CD14-positive monocyte (primary cell): Measurements from ENCODE around the gene WFDC1. TPM values are rescaled to one million over a fixed set of nuclear protein-coding genes. Genes with fewer than 3 reads are reported as not detected.
A peak's percentile ranks its signal among the peaks of the same experiment; 100 is the strongest.

Source experiments
- DNase-seq, 3 donors: peaks; one replicate each; pipeline ENCODE4 v3.0.0-alpha.2; 2011 to 2022
- H2AFZ ChIP-seq: 2 replicates; pipeline ENCODE4 v1.6.0; 2012; ENCODE audit warnings: mild to moderate bottlenecking, low read depth, low read length, inconsistent platforms; ENCODE audit not compliant: insufficient read depth, poor library complexity, severe bottlenecking
- H3K27ac ChIP-seq, 2 donors: 1 replicate in 1 of 2; 2 replicates in 1 of 2; pipeline ENCODE4 v1.5.1; 2012 to 2013; ENCODE audit warnings: low read length in 2 of 2, control low read depth in 1 of 2, inconsistent platforms in 1 of 2, low read depth in 1 of 2, mild to moderate bottlenecking in 1 of 2
- H3K27me3 ChIP-seq, 2 donors: one replicate each; pipeline versions ENCODE4 v1.6.0 to v1.6.1; 2011 to 2013; ENCODE audit warnings: low read length in 2 of 2; ENCODE audit not compliant: control insufficient read depth in 2 of 2, insufficient read depth in 2 of 2
- H3K36me3 ChIP-seq, 2 donors: replicated peaks in 1 of 2; 1 replicate in 1 of 2; 2 replicates in 1 of 2; pipeline versions ENCODE4 v1.5.1 to v1.6.1; 2012 to 2013; ENCODE audit warnings: low read length in 2 of 2, control low read depth in 1 of 2, inconsistent platforms in 1 of 2, mild to moderate bottlenecking in 1 of 2; ENCODE audit not compliant: insufficient read depth in 2 of 2, control insufficient read depth in 1 of 2
- H3K4me1 ChIP-seq, 2 donors: 1 replicate in 1 of 2; 2 replicates in 1 of 2; pipeline versions ENCODE4 v1.5.1 to v1.6.1; 2012 to 2013; ENCODE audit warnings: low read length in 2 of 2, control low read depth in 1 of 2, inconsistent platforms in 1 of 2, mild to moderate bottlenecking in 1 of 2, moderate library complexity in 1 of 2; ENCODE audit not compliant: insufficient read depth in 2 of 2, control insufficient read depth in 1 of 2
- H3K4me2 ChIP-seq: replicated peaks from 2 replicates; pipeline ENCODE3; 2012; ENCODE audit warnings: low read length, moderate library complexity, mild to moderate bottlenecking; ENCODE audit not compliant: poor library complexity, severe bottlenecking; ENCODE audit errors: extremely low read depth
- H3K4me3 ChIP-seq, 3 experiments: fragments of 200-600 bp in 1 of 3; sonication (generic) in 1 of 3; replicated peaks in 1 of 3; 1 replicate in 2 of 3; 2 replicates in 1 of 3; pipeline ENCODE4 v1.5.1; 2011 to 2013; ENCODE audit warnings: low read length in 3 of 3, mild to moderate bottlenecking in 3 of 3, control low read depth in 2 of 3, low read depth in 2 of 3, inconsistent platforms in 1 of 3, moderate library complexity in 1 of 3
- H3K79me2 ChIP-seq: 2 replicates; pipeline ENCODE4 v1.6.0; 2012; ENCODE audit warnings: mild to moderate bottlenecking, control low read depth, inconsistent platforms, low read length, moderate library complexity; ENCODE audit not compliant: insufficient read depth
- H3K9ac ChIP-seq: 2 replicates; pipeline ENCODE4 v1.6.0; 2017; ENCODE audit warnings: low read length, mild to moderate bottlenecking; ENCODE audit not compliant: insufficient read depth, poor library complexity, severe bottlenecking
- H3K9me3 ChIP-seq, 2 donors: replicated peaks in 1 of 2; 1 replicate in 1 of 2; 2 replicates in 1 of 2; pipeline versions ENCODE4 v1.5.1 to v1.6.1; 2012 to 2013; ENCODE audit warnings: low read length in 2 of 2, control low read depth in 1 of 2; ENCODE audit not compliant: control insufficient read depth in 1 of 2, insufficient read depth in 1 of 2
- H4K20me1 ChIP-seq: 2 replicates; pipeline ENCODE4 v1.6.0; 2012; ENCODE audit warnings: mild to moderate bottlenecking, low read length, control low read depth, moderate library complexity; ENCODE audit not compliant: insufficient read depth
- H3K27ac Mint-ChIP-seq, 7 donors: one replicate each; pipeline ENCODE4 v1.8.0; 2020; ENCODE audit warnings: mild to moderate bottlenecking in 7 of 7, mixed read lengths in 7 of 7, moderate library complexity in 6 of 7, inconsistent platforms in 2 of 7
- H3K27me3 Mint-ChIP-seq, 3 donors: one replicate each; pipeline ENCODE4 v1.8.0; 2021 to 2022; ENCODE audit warnings: low read depth in 3 of 3, mild to moderate bottlenecking in 3 of 3, mixed read lengths in 3 of 3, moderate library complexity in 3 of 3, inconsistent platforms in 1 of 3
- H3K36me3 Mint-ChIP-seq, 2 donors: one replicate each; pipeline ENCODE4 v1.8.0; 2020; ENCODE audit warnings: mixed read lengths in 2 of 2, inconsistent platforms in 1 of 2, mild to moderate bottlenecking in 1 of 2
- H3K4me1 Mint-ChIP-seq: one replicate; pipeline ENCODE4 v1.8.0; 2020; ENCODE audit warnings: mild to moderate bottlenecking, mixed read lengths
- H3K4me3 Mint-ChIP-seq, 2 donors: one replicate each; pipeline ENCODE4 v1.8.0; 2020; ENCODE audit warnings: mild to moderate bottlenecking in 2 of 2, mixed read lengths in 2 of 2, moderate library complexity in 1 of 2
- H3K9me3 Mint-ChIP-seq, 7 donors: one replicate each; pipeline ENCODE4 v1.8.0; 2020 to 2022; ENCODE audit warnings: mixed read lengths in 7 of 7, mild to moderate bottlenecking in 6 of 7, moderate library complexity in 6 of 7, inconsistent platforms in 2 of 7
- WGBS: methylation state at CpG from one replicate; pipeline ENCODE4 v1.1.5; 2013; ENCODE audit warnings: missing lambda C conversion rate; ENCODE audit not compliant: insufficient coverage; 5-methylcytosine and 5-hydroxymethylcytosine counted together
- intact Hi-C, 2 donors: fragments of 100-400 bp; cut with micrococcal nuclease; formaldehyde crosslinking; loops; one replicate each; pipeline versions ENCODE4 v1.15.0 to v1.15.1; 2023
- polyA plus RNA-seq, 3 donors: library from polyadenylated mRNA; depleted of rRNA in 1 of 3; unstranded in 2 of 3; stranded (reverse) in 1 of 3; fragments of 300-500 nt in 2 of 3; fragments of >200 nt in 1 of 3; fragmentation: Illumina TruSeq in 2 of 3; gene quantifications; 1 replicate in 2 of 3; 2 replicates in 1 of 3; pipeline ENCODE4 v1.2.3, GENCODE V29; 2012 to 2021
- TF ChIP-seq, protein P1 (sequence below): fragments of 200-600 bp; IDR thresholded peaks from one replicate; pipeline ENCODE4 v1.8.0; 2022; ENCODE audit warnings: antibody characterized with exemption, mild to moderate bottlenecking

Gene WFDC1
- polyA plus RNA-seq, 3 donors = not detected

DNA sequence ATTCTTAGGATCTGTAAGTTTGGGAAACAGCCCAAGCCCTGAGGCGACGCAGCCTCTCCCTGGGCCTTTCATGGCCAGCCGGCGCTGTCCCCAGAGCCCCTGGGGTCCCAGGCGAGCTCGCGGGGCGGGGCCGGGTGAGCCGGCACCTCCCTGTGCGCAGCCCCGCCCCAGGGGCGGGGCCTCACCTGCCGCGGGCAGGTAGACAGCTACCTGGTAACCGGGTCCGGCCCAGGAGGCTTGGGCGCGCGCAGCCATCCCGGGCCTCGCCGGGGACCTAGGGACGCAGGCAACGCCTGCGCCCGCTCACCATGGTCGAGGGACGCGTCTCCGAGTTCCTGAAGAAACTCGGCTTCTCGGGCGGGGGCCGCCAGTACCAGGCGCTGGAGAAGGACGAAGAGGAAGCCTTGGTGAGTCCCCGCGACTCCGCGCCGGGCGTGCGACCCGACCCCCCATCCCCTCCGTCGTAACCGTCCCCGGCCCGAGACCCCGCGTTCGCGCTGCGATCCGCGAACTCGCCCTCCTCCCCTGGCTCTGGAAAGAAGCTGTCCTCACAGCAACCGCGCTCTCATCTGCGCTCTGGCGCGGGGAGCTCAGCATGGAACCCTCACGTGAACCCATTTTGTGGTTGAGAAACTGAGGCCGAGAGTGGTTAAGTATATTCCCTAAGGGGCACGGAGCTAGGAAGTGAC lies 73.8 kb downstream of the WFDC1 start, which contains the start of gene ATP2C2:
TSS of gene ATP2C2 (plus strand) at position 231 of the 689 bp plus-strand sequence. CDS start at position 309, 78 bp downstream.
- no peak for DNase-seq
- Histone ChIP-seq H3K9ac (no peak within 1 kb of the TSS), H3K27me3 (peaks cover 26 to 54% of the 10 kb centered on the region in 2 donors), H3K4me1 (peaks cover 9 to 15% of the 10 kb centered on the region in 2 donors), H2AFZ (no peak within 1 kb of the TSS), H3K4me2 (no peak within 1 kb of the TSS), H3K27ac (no peak within 1 kb of the TSS), H4K20me1 (no peaks in the 10 kb centered on the region), H3K36me3 (no peaks in the 10 kb centered on the region), H3K4me3 (no peak within 1 kb of the TSS), H3K79me2 (no peaks in the 10 kb centered on the region), H3K9me3 (peaks cover 0 to 21% of the 10 kb centered on the region in 2 donors)
- Mint-ChIP-seq H3K36me3 (peaks cover 0 to 4% of the 10 kb centered on the region in 2 donors), H3K27me3 (peaks cover 55 to 71% (median 69%) of the 10 kb centered on the region in 3 donors), H3K4me1 (peaks cover 13% of the 10 kb centered on the region), H3K4me3 (peak within 1 kb of the TSS; percentile 31 to 86), H3K27ac (no peak within 1 kb of the TSS), H3K9me3 (peaks cover 0 to 12% (median 3%) of the 10 kb centered on the region in 7 donors)
- intact Hi-C loops = no loop called here
- TF ChIP-seq, protein P1, sequence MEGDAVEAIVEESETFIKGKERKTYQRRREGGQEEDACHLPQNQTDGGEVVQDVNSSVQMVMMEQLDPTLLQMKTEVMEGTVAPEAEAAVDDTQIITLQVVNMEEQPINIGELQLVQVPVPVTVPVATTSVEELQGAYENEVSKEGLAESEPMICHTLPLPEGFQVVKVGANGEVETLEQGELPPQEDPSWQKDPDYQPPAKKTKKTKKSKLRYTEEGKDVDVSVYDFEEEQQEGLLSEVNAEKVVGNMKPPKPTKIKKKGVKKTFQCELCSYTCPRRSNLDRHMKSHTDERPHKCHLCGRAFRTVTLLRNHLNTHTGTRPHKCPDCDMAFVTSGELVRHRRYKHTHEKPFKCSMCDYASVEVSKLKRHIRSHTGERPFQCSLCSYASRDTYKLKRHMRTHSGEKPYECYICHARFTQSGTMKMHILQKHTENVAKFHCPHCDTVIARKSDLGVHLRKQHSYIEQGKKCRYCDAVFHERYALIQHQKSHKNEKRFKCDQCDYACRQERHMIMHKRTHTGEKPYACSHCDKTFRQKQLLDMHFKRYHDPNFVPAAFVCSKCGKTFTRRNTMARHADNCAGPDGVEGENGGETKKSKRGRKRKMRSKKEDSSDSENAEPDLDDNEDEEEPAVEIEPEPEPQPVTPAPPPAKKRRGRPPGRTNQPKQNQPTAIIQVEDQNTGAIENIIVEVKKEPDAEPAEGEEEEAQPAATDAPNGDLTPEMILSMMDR = no peak
- 3% methylated on average over 65 of the region's 66 CpGs for WGBS

DNA sequence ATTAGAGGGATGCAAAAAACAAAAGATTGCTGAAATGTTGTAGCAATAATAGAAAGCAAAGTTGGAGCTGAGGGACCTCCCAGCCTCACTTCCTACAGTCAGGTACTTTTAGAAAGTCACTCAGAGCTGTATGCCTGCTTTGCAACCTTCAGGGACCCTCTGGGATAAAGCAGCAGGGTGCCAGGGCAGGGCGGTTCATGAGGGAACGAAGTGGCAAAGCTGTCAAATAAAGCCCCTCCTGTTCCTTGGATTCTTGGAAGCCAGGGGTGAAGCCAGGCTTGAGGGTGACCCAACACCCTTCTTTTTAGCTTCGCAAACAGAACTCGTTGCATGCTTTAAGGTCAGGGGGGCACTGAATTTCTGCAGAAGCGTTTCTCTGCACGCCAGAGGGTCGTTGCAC lies 74.4 kb downstream of the WFDC1 start:
- Histone ChIP-seq H3K36me3 (no peaks in the 10 kb centered on the region), H3K27me3 (peaks cover 26 to 54% of the 10 kb centered on the region in 2 donors), H3K4me3 (no peak overlapping the region), H2AFZ (no peak overlapping the region), H3K9me3 (peaks cover 0 to 21% of the 10 kb centered on the region in 2 donors), H3K4me1 (peaks cover 9 to 15% of the 10 kb centered on the region in 2 donors), H3K27ac (no peak overlapping the region), H3K4me2 (no peak overlapping the region), H3K9ac (no peak overlapping the region), H3K79me2 (no peaks in the 10 kb centered on the region), H4K20me1 (no peaks in the 10 kb centered on the region)
- Mint-ChIP-seq H3K27me3 (peaks cover 55 to 70% (median 66%) of the 10 kb centered on the region in 3 donors), H3K4me3 (peak overlapping the region in 1 of 2 donors; percentile 86), H3K36me3 (peaks cover 0 to 4% of the 10 kb centered on the region in 2 donors), H3K9me3 (peaks cover 0 to 12% (median 3%) of the 10 kb centered on the region in 7 donors), H3K27ac (no peak overlapping the region), H3K4me1 (peaks cover 11% of the 10 kb centered on the region)
- WGBS = 66% methylated on average over 7 of the region's 7 CpGs
- intact Hi-C loops = no loop called here
- no peak for DNase-seq
- TF ChIP-seq, protein P1 = no peak
